Mesodermal cell (in vitro differentiated cells): Measurements from ENCODE around the gene PALB2.
A peak's percentile ranks its signal among the peaks of the same experiment; 100 is the strongest.

Experiments
- H3K27ac ChIP-seq: 2 replicates; pipeline ENCODE4 v1.7.0; 2013; ENCODE audit warnings: mild to moderate bottlenecking, low read depth, low read length, moderate library complexity; ENCODE audit not compliant: severe bottlenecking
- H3K36me3 ChIP-seq: 2 replicates; pipeline ENCODE4 v1.7.1; 2013; ENCODE audit warnings: mild to moderate bottlenecking, low read length, moderate library complexity; ENCODE audit not compliant: control insufficient read depth, insufficient read depth
- H3K4me1 ChIP-seq: one replicate; pipeline ENCODE4 v1.7.1; 2013; ENCODE audit warnings: mild to moderate bottlenecking, low read length; ENCODE audit not compliant: insufficient read depth, control insufficient read depth, poor library complexity, severe bottlenecking
- H3K4me3 ChIP-seq: 2 replicates; pipeline ENCODE4 v1.7.0; 2013; ENCODE audit warnings: low read length, control low read depth, mild to moderate bottlenecking; ENCODE audit not compliant: insufficient read depth, poor library complexity, severe bottlenecking; ENCODE audit errors: extremely low read depth
- H3K9me3 ChIP-seq: 2 replicates; pipeline ENCODE4 v1.7.1; 2013; ENCODE audit warnings: mild to moderate bottlenecking, low read length, moderate library complexity; ENCODE audit not compliant: control insufficient read depth
- WGBS, 2 experiments: methylation state at CpG; one replicate each; pipeline ENCODE4 v1.1.5; 2013; ENCODE audit warnings: missing lambda C conversion rate in 2 of 2; ENCODE audit not compliant: insufficient coverage in 2 of 2; 5-methylcytosine and 5-hydroxymethylcytosine counted together

The PALB2 gene

GRCh38 chr16:23579371-23579770 lies 61.7 kb downstream of the PALB2 start:
- Histone ChIP-seq H3K9me3 (no peaks in the 10 kb centered on the region), H3K4me1 (no peaks in the 10 kb centered on the region), H3K27ac (no peak overlapping the region), H3K4me3 (no peak overlapping the region), H3K36me3 (peaks cover 67% of the 10 kb centered on the region)
- 83 to 89% methylated on average over 1 of the region's 4 CpGs for WGBS, 2 experiments

DNA sequence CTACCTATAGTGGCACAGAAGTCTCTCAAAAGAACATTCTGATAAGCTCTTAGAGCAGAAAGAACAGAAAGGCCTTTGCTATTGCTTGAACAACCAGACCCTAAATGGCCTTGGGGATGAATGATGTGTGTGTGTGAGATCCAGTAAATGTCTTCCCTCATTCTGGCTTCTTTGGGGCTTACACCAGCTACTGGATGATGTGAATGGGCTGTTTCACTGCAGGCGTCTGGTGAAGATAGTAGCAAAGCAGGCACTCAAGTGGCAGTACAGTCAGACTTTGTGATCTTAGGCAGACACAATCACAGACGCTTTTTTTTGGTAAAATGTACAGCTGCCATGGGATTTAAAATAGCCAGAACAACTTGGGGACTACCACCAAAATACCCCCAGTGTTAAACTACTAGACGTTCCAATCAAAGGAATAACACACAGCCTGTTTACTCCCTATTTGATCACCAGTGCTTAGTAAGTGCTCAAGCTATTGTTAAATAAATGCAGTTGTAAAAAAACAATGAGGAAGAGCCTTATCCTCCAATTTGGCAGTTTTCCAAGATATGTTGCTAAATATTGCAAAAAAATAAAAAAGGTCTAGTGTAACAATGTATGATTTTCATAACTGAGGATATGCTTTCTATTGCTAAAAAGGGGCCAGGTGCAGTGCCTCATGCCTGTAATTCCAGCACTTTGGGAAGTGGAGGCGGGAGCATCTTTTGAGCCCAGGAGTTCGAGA lies 62.8 kb downstream of the PALB2 start:
- Histone ChIP-seq H3K4me3 (no peak overlapping the region), H3K4me1 (no peaks in the 10 kb centered on the region), H3K36me3 (peaks cover 72% of the 10 kb centered on the region), H3K27ac (peak overlapping the region; percentile 71), H3K9me3 (no peaks in the 10 kb centered on the region)
- WGBS, 2 experiments = 75 to 100% methylated on average over 2 of the region's 5 CpGs

DNA sequence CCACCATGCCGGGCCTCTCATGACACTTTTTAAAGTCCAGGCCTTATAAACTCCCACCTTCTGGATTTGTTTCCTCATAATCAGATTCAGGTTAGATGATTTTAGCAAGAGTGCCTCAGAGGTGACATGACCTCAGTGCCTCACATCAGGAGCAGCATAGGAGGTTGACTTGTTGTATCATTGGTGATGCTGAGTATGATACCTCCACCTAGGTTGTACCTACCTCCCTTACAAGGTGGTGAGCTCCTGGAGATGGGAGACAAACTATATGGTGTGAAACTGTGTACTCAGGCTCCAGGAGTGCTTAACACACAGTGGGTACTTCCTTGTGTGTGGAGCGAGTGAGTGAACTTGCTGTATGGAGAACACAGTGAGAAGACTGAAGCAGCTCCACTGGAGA lies 63.6 kb downstream of the PALB2 start:
- no peaks in the 10 kb centered on the region for H3K9me3 ChIP-seq
- peaks cover 80% of the 10 kb centered on the region for H3K36me3 ChIP-seq
- H3K4me1 ChIP-seq = no peaks in the 10 kb centered on the region
- 85 to 100% methylated on average over 1 to 2 of the region's 2 CpGs for WGBS, 2 experiments
- peak overlapping the region; percentile 71 for H3K27ac ChIP-seq
- H3K4me3 ChIP-seq = no peak overlapping the region

DNA sequence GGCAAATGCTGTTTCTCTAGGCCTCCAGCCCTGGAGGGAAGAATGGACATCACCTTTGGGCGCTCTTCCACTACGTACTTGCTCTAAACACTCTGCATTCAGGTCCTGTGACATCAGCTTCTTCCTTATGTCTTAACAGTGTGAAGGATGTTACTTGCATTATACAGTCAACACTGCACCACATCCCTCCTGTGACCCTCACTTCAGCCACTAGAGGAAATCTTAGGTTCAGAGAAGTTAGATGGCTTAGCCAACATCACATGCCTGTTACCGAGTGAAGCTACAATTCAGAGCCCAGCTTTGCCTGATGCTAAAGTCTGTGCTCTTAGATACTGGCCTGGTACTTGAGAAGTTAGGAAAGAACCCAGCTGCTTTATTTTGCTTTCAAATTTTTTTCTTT lies 65.3 kb downstream of the PALB2 start:
- H3K4me3 ChIP-seq = no peak overlapping the region
- H3K36me3 ChIP-seq = peaks cover 80% of the 10 kb centered on the region
- H3K27ac ChIP-seq = no peak overlapping the region
- no peaks in the 10 kb centered on the region for H3K9me3 ChIP-seq
- 90 to 96% methylated on average over 1 to 3 of the region's 3 CpGs for WGBS, 2 experiments
- H3K4me1 ChIP-seq = no peaks in the 10 kb centered on the region

DNA sequence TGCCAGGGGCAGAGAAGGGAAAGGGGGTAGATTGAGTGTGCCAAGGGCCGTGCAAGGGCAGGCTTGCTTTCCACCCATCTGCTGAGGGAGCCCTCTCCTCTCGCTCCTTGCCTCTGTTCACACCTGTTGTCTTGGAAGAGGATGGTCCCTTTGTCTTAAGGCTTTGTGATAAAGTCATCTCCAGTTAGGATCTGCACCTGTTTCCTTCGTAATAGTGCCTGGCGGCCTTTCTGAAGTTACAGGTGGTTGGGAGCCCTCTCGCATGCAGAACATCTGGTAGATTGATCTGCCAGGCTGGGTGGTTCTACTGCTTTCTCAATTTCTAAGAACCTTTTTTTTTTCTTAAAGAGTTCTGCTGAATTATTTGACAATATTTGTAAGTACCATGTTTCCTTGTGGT lies 67.3 kb downstream of the PALB2 start:
- WGBS, 2 experiments = 98% methylated on average over 5 of the region's 5 CpGs; no CpG with 5 or more reads in 1 of the 2 experiments
- no peak overlapping the region for H3K4me3 ChIP-seq

DNA sequence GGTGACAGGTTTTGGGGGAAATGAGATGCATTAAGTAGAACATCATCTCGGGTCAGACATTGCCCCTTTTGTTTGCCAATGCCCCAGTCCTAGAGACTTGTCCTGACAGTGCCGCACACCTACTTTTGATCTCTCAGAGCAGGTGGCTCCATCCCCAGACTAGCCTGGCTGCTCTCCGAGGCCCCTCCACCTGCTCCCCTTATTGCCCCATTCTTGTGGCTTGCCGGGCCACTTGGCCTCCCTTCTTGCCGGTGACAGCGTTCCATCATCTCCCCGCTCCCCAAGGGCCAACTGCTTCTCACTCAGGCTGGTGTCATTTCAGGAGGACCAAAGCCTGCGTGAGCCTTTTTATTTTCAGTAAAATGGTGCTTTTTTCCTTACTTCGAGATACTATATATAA lies 68.7 kb downstream of the PALB2 start:
- WGBS, 2 experiments = 93 to 100% methylated on average over 2 to 6 of the region's 9 CpGs
- no peak overlapping the region for H3K27ac ChIP-seq
- no peaks in the 10 kb centered on the region for H3K4me1 ChIP-seq
- H3K9me3 ChIP-seq = no peaks in the 10 kb centered on the region
- no peak overlapping the region for H3K4me3 ChIP-seq
- peaks cover 85% of the 10 kb centered on the region for H3K36me3 ChIP-seq

More for the DNA sequence above, 67.3 kb downstream of the PALB2 start:
- Histone ChIP-seq H3K36me3 (peaks cover 80% of the 10 kb centered on the region), H3K27ac (no peak overlapping the region), H3K4me1 (no peaks in the 10 kb centered on the region), H3K9me3 (no peaks in the 10 kb centered on the region)

GRCh38 chr16:23571895-23572294 lies 69.2 kb downstream of the PALB2 start:
- Histone ChIP-seq H3K36me3 (peaks cover 87% of the 10 kb centered on the region), H3K9me3 (no peaks in the 10 kb centered on the region), H3K4me1 (no peaks in the 10 kb centered on the region), H3K4me3 (no peak overlapping the region), H3K27ac (no peak overlapping the region)
- 95 to 96% methylated on average over 5 of the region's 5 CpGs for WGBS, 2 experiments

DNA sequence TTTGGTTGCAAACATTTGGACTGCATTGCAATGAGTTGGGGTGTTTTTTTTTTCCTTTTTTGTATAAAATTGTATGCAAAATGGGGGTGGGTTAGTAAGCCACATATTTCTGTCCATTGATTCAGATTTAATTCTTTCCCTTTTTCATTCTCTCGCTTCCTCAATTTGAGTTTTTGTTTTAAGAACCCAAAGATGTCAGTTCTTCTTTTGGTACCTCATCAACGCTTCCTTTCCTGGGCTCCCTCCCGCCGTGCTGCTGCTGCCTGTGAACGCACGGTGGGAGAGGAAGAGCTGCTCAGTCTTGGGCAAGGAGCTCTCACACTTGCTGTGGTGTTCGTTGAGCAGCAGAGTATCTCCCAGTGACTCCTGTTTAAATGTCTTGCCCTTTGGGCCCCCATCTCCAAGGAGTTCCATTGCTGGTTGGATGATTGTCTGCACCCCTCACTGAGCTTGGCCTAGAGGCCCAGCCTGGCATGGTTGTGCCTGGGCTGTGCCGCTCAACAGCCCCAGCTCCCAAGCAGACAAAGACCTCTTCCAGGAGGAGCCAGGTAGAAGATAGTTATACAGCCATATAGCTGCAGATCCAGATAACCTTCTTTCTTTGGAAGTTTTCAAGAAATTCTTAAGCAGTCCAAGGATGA lies 70.0 kb downstream of the PALB2 start:
- Histone ChIP-seq H3K27ac (no peak overlapping the region), H3K36me3 (peaks cover 95% of the 10 kb centered on the region)
- 95 to 100% methylated on average over 7 of the region's 8 CpGs for WGBS, 2 experiments

DNA sequence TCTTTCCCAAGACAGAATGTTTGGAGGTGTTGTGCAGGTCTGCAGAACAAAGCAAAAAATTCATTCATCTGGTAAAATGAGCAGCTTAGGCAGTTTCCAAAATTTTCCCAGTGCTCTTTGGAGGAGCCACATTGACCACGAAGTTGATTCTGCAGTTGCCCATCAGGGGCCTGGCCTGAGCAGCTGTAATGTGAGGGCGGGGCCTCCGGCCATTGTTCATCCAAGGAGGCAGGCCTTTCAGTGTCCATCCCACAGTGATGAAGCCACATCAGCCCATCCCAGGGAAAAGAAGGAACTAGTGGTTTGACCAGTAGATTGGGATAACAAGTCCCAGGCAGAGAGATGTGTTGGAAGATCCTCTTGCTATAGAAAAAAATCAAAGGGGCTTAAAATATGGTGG lies 73.5 kb downstream of the PALB2 start:
- Histone ChIP-seq H3K9me3 (no peaks in the 10 kb centered on the region), H3K4me1 (no peaks in the 10 kb centered on the region), H3K27ac (no peak overlapping the region), H3K36me3 (peaks cover 99% of the 10 kb centered on the region), H3K4me3 (no peak overlapping the region)
- WGBS, 2 experiments = 94 to 100% methylated on average over 1 to 3 of the region's 3 CpGs

More for the DNA sequence above, 70.0 kb downstream of the PALB2 start:
- Histone ChIP-seq H3K4me3 (no peak overlapping the region), H3K9me3 (no peaks in the 10 kb centered on the region), H3K4me1 (no peaks in the 10 kb centered on the region)

DNA sequence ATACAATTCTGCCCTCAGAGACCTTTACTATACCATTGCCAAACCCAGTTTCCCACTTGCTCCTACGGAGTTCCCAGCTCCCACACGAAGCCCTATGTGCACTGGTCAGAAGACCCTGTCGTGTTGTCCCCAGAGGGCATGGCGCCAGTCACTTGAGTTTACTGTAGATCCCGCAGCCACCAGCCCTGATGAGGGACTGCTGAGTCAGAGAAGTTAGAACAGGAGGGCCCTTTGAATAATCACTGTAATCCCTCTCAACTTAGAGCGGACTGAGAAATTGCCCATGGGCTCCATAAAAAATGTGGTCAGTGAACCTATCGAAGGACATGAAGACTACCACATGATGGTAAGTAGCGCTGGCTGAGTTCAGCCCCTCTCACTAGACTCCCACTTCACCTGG lies 74.4 kb downstream of the PALB2 start:
- no peaks in the 10 kb centered on the region for H3K9me3 ChIP-seq
- WGBS, 2 experiments = 94 to 97% methylated on average over 7 to 8 of the region's 8 CpGs
- no peak overlapping the region for H3K4me3 ChIP-seq
- H3K4me1 ChIP-seq = no peaks in the 10 kb centered on the region
- no peak overlapping the region for H3K27ac ChIP-seq
- H3K36me3 ChIP-seq = peaks cover 100% of the 10 kb centered on the region
